Measurements from ENCODE around the gene OCIAD2.

DNA sequence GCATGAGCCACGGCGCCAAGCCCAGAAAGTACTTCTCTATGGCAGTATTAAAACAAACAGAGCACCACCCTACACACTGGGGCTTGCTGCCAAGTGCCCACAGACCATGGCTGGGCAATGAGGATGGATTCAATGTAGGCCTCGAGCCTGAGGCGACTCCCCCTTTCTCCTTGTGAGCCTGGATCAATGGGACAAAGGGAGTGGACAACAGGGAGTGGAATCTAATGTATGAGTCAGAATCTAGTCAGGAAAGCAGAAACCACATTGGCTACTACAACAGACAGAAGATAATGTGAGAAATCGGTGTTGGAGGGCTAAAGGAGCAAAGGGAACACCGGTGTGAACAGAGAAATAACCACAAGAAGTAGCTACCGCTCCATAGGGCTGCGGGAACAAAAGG lies 37.7 kb upstream of the OCIAD2 start:
- TF ChIP-seq POLR2A (IDR thresholded peaks at IDR 0.05): no peak
- TF ChIP-seq, protein P1, sequence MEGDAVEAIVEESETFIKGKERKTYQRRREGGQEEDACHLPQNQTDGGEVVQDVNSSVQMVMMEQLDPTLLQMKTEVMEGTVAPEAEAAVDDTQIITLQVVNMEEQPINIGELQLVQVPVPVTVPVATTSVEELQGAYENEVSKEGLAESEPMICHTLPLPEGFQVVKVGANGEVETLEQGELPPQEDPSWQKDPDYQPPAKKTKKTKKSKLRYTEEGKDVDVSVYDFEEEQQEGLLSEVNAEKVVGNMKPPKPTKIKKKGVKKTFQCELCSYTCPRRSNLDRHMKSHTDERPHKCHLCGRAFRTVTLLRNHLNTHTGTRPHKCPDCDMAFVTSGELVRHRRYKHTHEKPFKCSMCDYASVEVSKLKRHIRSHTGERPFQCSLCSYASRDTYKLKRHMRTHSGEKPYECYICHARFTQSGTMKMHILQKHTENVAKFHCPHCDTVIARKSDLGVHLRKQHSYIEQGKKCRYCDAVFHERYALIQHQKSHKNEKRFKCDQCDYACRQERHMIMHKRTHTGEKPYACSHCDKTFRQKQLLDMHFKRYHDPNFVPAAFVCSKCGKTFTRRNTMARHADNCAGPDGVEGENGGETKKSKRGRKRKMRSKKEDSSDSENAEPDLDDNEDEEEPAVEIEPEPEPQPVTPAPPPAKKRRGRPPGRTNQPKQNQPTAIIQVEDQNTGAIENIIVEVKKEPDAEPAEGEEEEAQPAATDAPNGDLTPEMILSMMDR (IDR thresholded peaks at IDR 0.05 in 8 of 11, conservative IDR thresholded peaks at IDR 0.05 in 3 of 11): no peak
